CD4-positive, alpha-beta T cell treated with Interleukin-17A for 1 hour (primary cell): ENCODE results near the gene AGPAT4.

Experiments used
- DNase-seq: peaks from one replicate; pipeline ENCODE4 v3.0.0-alpha.2; 2020

Gene AGPAT4

DNA sequence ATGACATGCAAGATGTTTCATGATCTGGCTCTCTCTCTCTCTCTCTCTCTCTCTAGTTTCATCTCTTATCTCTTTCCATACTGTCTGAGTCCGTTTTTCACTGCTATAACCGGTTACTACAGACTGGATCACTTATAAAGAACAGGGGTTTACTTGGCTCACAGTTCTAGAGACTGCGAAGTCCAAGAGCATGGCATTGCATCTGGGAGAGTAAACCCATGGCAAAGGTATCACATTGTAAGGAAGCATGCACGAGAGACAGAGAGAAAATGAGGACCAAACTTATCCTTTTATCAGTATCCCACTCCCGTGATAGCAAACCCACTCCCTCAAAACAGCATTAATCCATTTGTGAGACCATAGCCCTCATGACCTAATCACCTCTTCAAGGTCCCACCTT, 7.2 kb upstream of the AGPAT4 start:
- no peak for DNase-seq

DNA sequence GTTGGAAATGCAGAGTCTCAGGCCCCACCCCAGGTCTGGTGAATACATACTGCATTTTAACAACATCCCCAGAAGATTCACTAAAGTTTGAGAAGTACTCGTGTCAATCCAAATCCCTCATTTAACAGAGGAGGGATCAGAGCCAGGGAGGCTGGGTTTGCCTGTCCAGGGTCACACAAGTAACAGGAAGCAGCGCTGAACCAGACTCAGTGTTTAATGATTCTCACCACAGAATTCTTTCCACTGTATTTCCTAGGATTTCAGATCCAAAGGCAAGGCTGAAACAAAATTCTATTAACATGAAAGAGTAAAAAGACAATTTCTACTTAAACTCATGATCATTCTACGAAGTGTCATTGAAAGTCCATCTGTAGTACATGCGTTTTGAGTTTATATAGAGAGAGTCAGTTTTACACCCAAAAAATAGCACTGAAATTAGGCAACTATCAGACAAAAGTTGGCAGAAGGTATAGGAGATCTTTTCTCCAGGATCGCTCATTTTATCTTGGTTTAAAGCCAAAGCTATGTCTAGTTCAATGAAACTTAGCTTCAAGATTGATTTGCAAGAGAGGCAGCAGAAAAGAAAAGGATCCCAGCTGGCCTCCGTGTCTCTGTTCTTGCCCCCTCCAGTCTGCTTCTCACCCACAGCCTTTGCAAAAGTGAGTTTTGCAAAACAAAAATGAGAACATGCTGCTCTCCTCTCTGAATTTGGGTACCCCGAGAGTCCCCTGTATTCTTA, 6.0 kb upstream of the AGPAT4 start:
- no peak for DNase-seq

DNA sequence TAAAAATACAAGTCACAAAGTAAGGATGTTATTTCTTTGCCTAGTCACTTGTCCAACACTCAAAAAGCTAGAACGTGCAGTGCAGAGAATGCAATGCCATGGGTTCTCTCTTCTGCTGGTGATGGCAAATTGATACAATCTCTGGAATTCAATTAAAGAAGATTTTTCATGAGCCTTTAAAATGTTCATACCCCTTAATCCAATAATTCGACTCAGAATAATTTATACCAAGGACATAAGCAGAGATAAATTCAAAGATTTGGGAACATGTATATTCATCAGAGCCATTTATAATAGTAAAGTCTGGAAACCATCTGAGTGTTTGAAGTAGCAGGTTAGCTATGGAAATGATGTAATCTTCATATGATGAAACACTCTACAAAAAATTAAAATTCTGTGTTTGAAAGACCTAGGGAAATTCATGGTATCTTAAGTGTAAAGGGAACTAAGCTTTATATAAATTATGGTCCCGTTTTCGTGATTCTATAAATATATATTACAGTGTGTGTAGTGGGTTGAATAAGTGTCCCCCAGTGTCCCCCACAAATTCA, 2.8 kb upstream of the AGPAT4 start:
- no peak for DNase-seq

GRCh38 chr6:161274898-161275297, 1.0 kb upstream of the AGPAT4 start:
- DNase-seq, result no peak

- DNase-seq, result no peak
Observed at GRCh38 chr6:161274488-161274858, 612 bp upstream of the AGPAT4 start.

DNA sequence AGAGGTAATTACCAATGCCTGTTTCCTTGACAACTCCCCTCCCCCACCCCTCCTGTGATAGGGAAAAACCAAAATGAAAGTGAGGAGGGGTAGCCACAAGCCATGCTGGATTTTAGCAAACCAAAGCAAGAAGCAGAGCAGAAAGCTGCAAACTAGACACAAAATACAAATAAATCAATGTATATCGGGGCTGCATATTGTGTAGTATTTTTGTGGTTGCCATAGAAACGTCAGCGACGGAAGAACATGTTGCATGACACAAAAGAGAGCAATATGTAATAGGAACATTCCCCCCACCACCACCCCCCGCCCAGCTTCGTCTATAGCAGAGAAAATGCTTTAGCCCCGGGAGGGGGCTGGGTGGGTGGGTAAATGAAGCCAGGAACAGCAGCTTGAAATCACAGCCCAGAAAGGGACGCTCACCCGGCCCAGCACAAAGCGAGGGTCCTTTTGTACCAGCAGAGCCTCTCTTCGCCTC, 548 bp downstream of the AGPAT4 start:
- peak; percentile 82 for DNase-seq

GRCh38 chr6:161272635-161273273, 1.1 kb downstream of the AGPAT4 start:
- no peak for DNase-seq

DNA sequence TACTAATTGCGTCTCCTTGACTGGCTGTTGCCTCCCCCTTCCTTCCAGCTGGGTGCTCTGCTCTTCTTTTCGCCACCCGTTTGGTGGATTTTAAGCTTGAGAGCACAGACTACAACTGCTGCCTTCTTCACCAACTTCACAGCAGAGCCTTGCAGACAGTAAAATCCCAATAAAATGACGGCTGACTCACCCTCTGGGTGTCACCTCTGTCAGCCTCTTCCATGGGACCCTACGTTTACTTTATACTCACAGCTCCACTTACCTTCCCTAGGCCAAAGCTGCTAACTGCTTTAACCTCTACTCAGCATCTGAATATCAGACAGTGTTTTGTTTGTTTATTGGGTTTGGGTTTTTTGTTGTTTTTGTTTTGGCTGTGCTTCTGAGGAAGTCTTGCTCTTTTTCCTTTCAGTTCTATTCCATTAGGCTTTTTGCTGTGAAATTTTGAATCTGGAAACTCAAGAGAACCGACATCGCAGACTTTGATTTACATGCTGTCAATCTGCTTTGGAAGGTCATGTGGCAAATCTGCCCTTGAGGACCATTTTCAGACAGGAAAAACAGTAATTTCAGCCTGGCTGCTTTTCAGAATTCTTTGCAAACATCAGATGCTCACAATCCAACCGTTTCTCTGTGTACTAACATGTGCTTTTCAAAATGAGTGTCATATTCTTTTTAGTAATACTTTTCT, 2.4 kb downstream of the AGPAT4 start:
- DNase-seq, result no peak

DNA sequence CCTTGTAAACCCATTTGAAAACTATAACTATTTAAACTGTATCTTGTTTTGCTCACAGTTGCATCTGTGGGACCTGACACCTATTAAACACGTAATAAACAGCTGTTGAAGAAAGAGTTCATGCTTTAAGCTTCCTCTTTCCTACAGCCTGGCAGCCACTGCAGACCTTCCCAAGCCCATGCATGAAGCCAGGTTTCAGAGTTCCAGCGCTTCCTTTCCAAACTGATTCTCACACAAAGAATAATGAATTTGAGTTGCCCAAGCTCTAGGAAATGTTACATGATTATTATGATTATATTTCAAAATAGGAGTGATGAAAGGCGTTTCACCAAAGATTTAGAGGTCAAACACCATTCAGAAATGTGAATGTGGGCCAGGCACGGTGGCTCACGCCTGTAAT, 3.7 kb downstream of the AGPAT4 start:
- no peak for DNase-seq

- DNase-seq, result no peak
Observed at GRCh38 chr6:161269310-161269709, 4.6 kb downstream of the AGPAT4 start.

DNA sequence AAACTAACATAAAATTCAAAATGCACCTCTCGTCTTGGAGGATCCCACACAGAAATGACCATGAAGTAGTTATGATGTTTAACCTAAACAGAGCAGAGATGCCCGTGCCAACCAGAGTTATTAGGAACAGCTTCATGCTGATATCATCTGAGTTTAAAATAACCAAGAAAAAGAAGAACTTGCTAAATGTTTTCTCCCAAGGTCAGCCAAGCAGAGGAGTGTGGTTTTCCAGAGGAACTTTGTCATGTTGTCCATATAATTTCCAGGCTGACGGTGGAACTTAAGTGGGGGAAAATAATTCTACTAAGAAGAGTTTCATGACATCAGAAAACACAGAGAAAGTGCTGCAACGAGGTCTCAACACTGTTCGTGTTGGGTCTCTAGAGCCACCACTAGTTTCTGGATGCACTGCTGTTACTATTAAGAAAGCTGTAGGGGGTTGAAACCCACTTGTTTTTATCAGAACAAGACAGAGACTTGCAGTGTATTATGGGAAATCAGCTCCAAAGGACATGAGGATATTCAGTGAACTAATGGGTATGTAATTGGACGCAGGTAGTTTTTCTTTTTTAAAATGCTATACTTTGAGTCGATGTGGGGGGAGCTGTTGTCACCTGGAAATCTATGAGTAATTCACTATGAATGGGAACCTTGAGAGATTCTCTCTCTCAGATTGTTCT, 5.2 kb downstream of the AGPAT4 start:
- DNase-seq, result no peak

DNA sequence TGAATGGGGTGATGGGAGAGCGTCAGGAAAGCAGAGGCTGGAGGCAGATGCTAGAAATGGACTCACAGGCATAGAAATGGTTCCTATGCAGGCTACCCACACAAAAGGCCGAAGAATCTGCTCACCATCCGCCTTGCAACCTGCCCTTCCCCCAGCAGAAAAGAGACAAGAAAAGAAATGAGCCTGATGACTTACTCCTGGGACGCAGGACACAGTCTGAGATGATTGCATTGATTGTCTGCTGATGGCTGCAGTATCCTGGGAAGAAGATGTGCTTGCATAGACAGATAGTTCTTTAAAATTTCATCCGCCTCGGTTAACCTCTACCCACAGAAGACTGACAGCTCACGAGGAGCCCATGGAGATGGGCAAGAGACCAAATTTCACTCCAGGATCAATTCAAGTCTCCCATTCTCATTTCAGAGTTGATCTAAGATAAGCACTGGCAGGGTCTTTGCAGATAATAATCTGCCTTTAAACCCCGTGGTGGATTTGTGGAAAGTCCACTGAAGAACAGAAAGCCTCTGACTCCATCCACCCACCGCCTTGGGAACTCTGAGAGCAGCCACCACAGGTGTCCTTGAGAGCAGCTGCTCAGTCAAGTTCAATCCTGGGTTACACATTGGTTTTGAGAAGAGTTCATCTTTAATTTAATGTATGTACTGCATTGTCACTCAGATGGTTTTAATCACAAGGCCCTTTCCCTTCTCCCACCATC, 7.2 kb downstream of the AGPAT4 start:
- no peak for DNase-seq

DNA sequence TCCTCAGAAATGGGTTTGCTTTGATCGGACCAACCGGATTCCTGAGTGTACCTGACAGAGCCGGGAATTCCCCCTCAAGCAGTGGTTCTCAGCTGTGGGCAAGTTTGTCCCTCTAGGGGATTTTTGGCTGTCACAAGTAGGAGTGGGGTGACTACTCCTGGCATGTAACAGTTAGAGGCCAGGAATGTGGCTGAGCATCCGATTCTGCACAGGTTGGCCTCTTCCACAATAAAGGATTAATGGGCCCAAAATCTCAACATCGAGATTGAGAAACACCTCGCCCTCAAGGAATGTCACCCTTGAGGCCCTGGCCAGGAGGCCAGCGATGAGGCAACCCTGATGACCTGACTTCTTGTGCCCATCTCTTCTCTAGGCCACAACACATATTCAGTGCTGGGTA, 7.9 kb downstream of the AGPAT4 start:
- no peak for DNase-seq

DNA sequence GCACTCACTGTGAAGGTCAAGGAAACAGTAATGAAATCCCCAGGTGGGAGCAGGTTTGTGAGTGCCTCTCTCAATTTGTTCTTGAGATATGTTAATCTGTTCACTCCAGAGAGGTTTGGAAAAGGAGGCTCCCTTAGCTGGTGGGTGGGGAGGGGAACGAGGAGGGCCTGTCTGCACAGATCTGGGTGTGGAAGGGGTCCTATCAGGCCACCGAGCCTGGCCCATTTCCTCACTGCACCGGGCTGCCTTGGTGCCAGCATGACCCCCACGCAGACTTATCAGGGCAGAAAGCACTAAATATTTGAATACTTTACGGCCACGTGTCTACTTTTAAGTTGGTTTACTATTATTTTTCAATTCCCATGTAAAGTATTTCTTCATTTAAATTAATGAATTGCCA, 8.3 kb downstream of the AGPAT4 start:
- no peak for DNase-seq

GRCh38 chr6:161264181-161264580, 9.7 kb downstream of the AGPAT4 start:
- no peak for DNase-seq

DNA sequence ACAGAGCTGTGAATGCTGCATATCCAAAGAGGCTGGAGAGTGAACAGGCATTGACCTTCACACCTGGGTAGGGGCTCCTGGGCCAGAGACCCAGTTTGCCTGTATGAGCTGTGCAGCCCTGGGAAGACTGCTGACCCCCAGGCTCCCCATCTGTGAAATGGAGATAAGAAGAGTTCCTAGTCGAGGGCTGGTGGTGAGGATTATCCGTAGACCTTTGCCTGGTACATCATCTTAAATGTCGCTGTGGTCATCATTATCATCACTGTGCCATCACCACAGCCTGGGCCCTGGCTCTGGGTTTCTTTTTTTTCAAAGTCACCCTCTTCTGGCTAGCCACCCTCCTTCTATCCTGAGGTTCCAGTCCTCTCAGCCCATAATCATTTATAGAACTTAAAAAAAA, 12.0 kb downstream of the AGPAT4 start:
- no peak for DNase-seq

GRCh38 chr6:161261325-161261724, 12.5 kb downstream of the AGPAT4 start:
- no peak for DNase-seq

DNA sequence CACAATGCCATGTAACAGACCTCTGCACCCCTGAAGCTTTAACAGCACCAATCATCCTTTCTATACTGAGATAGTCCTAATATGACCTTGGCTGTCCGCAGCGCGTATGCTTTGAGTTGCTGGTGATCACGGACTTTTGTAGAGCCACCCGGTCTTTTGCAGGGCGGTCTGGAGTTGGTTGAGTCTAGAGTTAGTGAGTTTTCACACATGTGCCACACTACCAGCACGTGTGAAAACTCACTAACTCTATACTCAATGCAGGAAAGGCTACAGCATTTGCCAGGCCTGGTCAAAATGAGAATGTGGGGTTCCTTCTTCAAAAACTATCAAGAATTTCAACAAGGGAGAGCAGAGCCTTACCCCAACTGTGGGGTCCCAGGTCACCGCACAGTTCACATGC, 14.6 kb downstream of the AGPAT4 start:
- no peak for DNase-seq

DNA sequence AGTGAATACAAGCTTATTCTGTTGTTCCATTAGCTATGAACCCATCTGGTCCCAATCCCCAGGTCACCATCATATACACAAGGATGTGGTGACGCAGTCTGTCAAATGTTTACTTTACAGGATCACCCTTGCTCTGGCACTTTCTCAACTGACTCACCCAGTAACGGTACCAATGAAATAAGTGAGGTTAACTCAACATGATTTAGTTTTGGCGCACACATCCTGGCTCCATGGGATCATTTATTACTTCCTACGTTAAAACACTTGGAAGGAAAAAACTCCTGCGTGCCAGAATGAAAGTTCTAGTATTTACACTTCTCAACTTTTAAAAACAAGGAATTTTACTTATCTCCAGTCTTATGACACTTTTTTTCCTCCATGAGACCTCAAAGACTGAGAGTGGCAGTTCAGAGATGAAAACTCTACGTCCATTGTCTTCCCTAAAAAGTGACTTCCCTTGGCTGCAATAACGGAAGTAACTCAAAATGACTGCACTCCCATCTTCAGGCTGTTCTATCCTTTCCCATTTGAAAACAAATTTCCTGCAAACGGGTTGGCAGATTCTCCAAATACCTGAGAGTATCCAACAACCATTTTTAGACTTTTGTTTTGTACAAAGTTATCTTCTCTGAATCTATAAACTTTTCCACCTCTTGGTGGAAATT, 15.9 kb downstream of the AGPAT4 start:
- no peak for DNase-seq

DNA sequence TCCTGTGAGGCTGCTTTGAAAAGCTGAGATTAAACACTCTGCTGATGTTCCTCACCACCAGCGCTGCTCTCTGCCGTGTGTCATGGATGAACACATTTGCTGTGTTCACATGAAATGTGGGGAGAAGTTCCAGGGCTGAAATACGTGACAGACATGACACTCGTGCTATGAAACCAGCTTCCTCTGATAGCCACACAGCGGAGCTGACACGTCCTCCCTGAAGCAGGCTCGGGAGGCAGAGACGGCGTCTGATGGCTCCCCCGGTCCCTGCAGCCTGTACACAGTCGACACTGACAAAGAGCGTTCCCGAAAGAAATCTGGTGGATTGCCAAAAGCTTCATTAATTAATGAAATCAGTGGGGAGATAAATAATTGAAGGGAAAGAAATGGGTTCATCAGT, 17.5 kb downstream of the AGPAT4 start:
- no peak for DNase-seq

- no peak for DNase-seq
Observed at GRCh38 chr6:161255518-161255917, 18.3 kb downstream of the AGPAT4 start.
